Keratinocyte (primary cell): ENCODE results near the gene MRPS18B. TPM values are rescaled to one million over a fixed set of nuclear protein-coding genes. Genes with fewer than 3 reads are reported as not detected.

Experiments
- DNase-seq: peaks from one replicate; pipeline ENCODE4 v3.0.0-alpha.2; 2011; ENCODE audit warnings: low read depth, missing footprints, low spot score
- FAIRE-seq: peaks from 2 replicates; lab custom pipeline; 2011; peaks lifted over from hg19 to GRCh38; lab: Jason Lieb, UNC
- H2AFZ ChIP-seq: 2 replicates; pipeline ENCODE4 v1.6.0; 2012; ENCODE audit warnings: low read length, control low read depth, inconsistent platforms; ENCODE audit not compliant: control insufficient read depth
- H3K27ac ChIP-seq: 2 replicates; pipeline ENCODE4 v1.5.1; 2011; ENCODE audit warnings: low read length; ENCODE audit not compliant: control insufficient read depth, insufficient read depth
- H3K27me3 ChIP-seq: 3 replicates; pipeline ENCODE4 v1.6.0; 2011; ENCODE audit warnings: low read length; ENCODE audit not compliant: control insufficient read depth, insufficient read depth; ENCODE audit errors: extremely low read depth
- H3K36me3 ChIP-seq, 2 experiments: 2 replicates in 1 of 2; 3 replicates in 1 of 2; pipeline ENCODE4 v1.5.1; 2011; ENCODE audit warnings: low read length in 2 of 2, mild to moderate bottlenecking in 1 of 2; ENCODE audit not compliant: control insufficient read depth in 2 of 2, insufficient read depth in 2 of 2; ENCODE audit errors: extremely low read depth in 1 of 2
- H3K4me1 ChIP-seq: 3 replicates; pipeline ENCODE4 v1.5.1; 2011; ENCODE audit warnings: low read length; ENCODE audit not compliant: control insufficient read depth, insufficient read depth; ENCODE audit errors: extremely low read depth
- H3K4me2 ChIP-seq: 3 replicates; pipeline ENCODE4 v1.6.0; 2011; ENCODE audit warnings: low read depth, low read length; ENCODE audit not compliant: control insufficient read depth, insufficient read depth; ENCODE audit errors: extremely low read depth
- H3K4me3 ChIP-seq, 3 experiments: fragments of 200-600 bp in 1 of 3; sonication (generic) in 1 of 3; 2 replicates in 2 of 3; 3 replicates in 1 of 3; pipeline ENCODE4 v1.5.1; 2011 to 2016; ENCODE audit warnings: low read length in 3 of 3, mild to moderate bottlenecking in 3 of 3, control low read depth in 2 of 3, inconsistent platforms in 1 of 3, low read depth in 1 of 3, mixed read lengths in 1 of 3, mixed run types in 1 of 3, moderate library complexity in 1 of 3; ENCODE audit not compliant: control insufficient read depth in 2 of 3, insufficient read depth in 2 of 3; ENCODE audit errors: extremely low read depth in 1 of 3
- H3K79me2 ChIP-seq: 2 replicates; pipeline ENCODE4 v1.6.0; 2012; ENCODE audit warnings: low read length; ENCODE audit not compliant: control insufficient read depth, insufficient read depth
- H3K9ac ChIP-seq: 3 replicates; pipeline ENCODE4 v1.6.0; 2011; ENCODE audit warnings: low read length; ENCODE audit not compliant: control insufficient read depth, insufficient read depth; ENCODE audit errors: extremely low read depth
- H3K9me1 ChIP-seq: 3 replicates; pipeline ENCODE4 v1.6.0; 2011; ENCODE audit warnings: low read length; ENCODE audit not compliant: control insufficient read depth, insufficient read depth; ENCODE audit errors: extremely low read depth
- H3K9me3 ChIP-seq: 2 replicates; pipeline ENCODE4 v1.5.1; 2012; ENCODE audit warnings: low read depth, low read length; ENCODE audit not compliant: control insufficient read depth
- H4K20me1 ChIP-seq: 3 replicates; pipeline ENCODE4 v1.6.0; 2011; ENCODE audit warnings: low read length; ENCODE audit not compliant: control insufficient read depth, insufficient read depth; ENCODE audit errors: extremely low read depth
- EZH2 ChIP-seq: IDR thresholded peaks from one replicate; pipeline ENCODE4 v1.6.1; 2012; ENCODE audit warnings: inconsistent platforms, mild to moderate bottlenecking, low read length, moderate library complexity
- dilution Hi-C: fragments of 300-500 bp; cut with MboI; formaldehyde crosslinking; loops from one replicate; pipeline ENCODE4 v1.7.0; 2020; ENCODE audit warnings: low sequenced_read_pairs; ENCODE audit not compliant: extremely low pct_ligation_motif_present
- polyA plus RNA-seq, 5 experiments: library from polyadenylated mRNA; depleted of rRNA in 3 of 5; stranded (reverse) in 3 of 5; stranded (forward) in 1 of 5; unstranded in 1 of 5; fragments of >200 nt; gene quantifications; 1 replicate in 1 of 5; 2 replicates in 3 of 5; 3 replicates in 1 of 5; pipeline versions ENCODE4 v1.2.1 to v1.2.3, GENCODE V29; 2011 to 2012; ENCODE audit warnings: missing spikeins in 2 of 5, low read depth in 1 of 5, low replicate concordance in 1 of 5
- TF ChIP-seq, protein P1 (sequence below), 3 experiments: IDR thresholded peaks in 1 of 3; conservative IDR thresholded peaks in 1 of 3; optimal IDR thresholded peaks in 1 of 3; 2 replicates in 2 of 3; 3 replicates in 1 of 3; pipeline versions ENCODE3 to v1.5.1; 2011; ENCODE audit warnings: low read length in 3 of 3, mild to moderate bottlenecking in 3 of 3, moderate library complexity in 2 of 3, control low read depth in 1 of 3, inconsistent platforms in 1 of 3; ENCODE audit not compliant: insufficient read depth in 2 of 3; ENCODE audit errors: extremely low read depth in 1 of 3

The MRPS18B gene
- polyA plus RNA-seq, 1 donor (not counting 4 experiments of a cell fraction or from before 2014, with no cell fraction given), result 55.0 TPM

DNA sequence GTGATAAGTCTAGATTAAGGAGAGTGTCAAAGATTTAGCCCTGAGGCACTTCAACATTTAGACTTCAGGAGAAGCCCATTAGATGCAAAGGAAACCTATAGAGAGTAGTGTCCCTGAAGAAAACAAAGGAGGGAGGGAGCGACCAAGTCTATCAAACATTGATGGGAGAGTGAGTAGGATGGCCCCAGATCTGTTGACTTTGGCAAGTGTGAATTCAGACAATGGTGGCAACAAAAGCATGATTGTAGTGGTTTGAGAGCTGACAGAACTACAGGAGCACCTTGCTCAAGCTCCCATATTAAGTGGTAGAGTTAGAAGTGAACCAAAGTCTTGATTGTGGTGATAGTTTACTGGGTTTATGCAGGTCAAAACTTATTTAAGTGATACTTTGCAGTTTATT is 47.4 kb upstream of the MRPS18B start:
- TF ChIP-seq, protein P1, sequence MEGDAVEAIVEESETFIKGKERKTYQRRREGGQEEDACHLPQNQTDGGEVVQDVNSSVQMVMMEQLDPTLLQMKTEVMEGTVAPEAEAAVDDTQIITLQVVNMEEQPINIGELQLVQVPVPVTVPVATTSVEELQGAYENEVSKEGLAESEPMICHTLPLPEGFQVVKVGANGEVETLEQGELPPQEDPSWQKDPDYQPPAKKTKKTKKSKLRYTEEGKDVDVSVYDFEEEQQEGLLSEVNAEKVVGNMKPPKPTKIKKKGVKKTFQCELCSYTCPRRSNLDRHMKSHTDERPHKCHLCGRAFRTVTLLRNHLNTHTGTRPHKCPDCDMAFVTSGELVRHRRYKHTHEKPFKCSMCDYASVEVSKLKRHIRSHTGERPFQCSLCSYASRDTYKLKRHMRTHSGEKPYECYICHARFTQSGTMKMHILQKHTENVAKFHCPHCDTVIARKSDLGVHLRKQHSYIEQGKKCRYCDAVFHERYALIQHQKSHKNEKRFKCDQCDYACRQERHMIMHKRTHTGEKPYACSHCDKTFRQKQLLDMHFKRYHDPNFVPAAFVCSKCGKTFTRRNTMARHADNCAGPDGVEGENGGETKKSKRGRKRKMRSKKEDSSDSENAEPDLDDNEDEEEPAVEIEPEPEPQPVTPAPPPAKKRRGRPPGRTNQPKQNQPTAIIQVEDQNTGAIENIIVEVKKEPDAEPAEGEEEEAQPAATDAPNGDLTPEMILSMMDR (optimal IDR thresholded peaks at IDR 0.05 in 1 of 3, IDR thresholded peaks at IDR 0.05 in 1 of 3, conservative IDR thresholded peaks at IDR 0.05 in 1 of 3; ENCODE audit: extremely low read depth in 1 of 3, insufficient read depth in 2 of 3, low read length in 3 of 3), result no peak
- no peak for TF ChIP-seq EZH2
- Histone ChIP-seq H2AFZ (peak overlapping the region; percentile 99), H3K36me3 (peaks cover 0 to 10% of the 10 kb centered on the region in 2 experiments), H3K27ac (peak overlapping the region; percentile 97), H3K27me3 (no peaks in the 10 kb centered on the region), H3K9ac (peak overlapping the region; percentile 98), H3K4me3 (peak overlapping the region; percentile 62 to 89 (median 87)), H3K9me1 (no peaks in the 10 kb centered on the region), H4K20me1 (peaks cover 12% of the 10 kb centered on the region), H3K4me1 (peaks cover 19% of the 10 kb centered on the region), H3K9me3 (no peaks in the 10 kb centered on the region), H3K4me2 (peak overlapping the region; percentile 80), H3K79me2 (peaks cover 37% of the 10 kb centered on the region)
- dilution Hi-C loops, result no loop called here
- FAIRE-seq, result no peak
- no peak for DNase-seq

DNA sequence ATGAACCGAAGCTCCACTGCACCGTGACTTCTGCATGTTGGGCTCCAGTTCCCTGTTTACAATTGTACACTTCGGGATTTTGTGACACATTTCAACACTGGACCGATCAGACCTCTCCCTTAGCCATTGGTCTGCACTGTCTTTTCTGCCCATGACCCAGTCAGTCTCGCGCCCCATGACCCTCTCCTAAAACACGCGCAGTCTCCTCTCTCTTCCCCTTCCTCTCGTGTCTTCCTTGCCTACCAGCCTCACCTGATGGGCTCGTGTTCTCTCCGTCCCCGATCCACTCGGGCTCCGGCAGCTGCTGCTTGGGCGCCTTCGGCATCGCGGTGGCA is 46.9 kb upstream of the MRPS18B start:
- H3K4me3 ChIP-seq, result peak overlapping the region; percentile 62 to 89 (median 87)
- H3K9me3 ChIP-seq, result no peaks in the 10 kb centered on the region
- FAIRE-seq, result no peak
- H3K9me1 ChIP-seq, result no peaks in the 10 kb centered on the region
- H3K27ac ChIP-seq, result peak overlapping the region; percentile 97
- peak overlapping the region; percentile 98 for H3K9ac ChIP-seq
- dilution Hi-C loops, result no loop called here
- H3K36me3 ChIP-seq, result peaks cover 3 to 10% of the 10 kb centered on the region in 2 experiments
- no peaks in the 10 kb centered on the region for H3K27me3 ChIP-seq
- H3K4me2 ChIP-seq, result peak overlapping the region; percentile 80
- TF ChIP-seq, protein P1 (optimal IDR thresholded peaks at IDR 0.05 in 1 of 3, IDR thresholded peaks at IDR 0.05 in 1 of 3, conservative IDR thresholded peaks at IDR 0.05 in 1 of 3; ENCODE audit: extremely low read depth in 1 of 3, insufficient read depth in 2 of 3, low read length in 3 of 3), result no peak
- no peak for TF ChIP-seq EZH2
- peaks cover 14% of the 10 kb centered on the region for H4K20me1 ChIP-seq
- peaks cover 42% of the 10 kb centered on the region for H3K79me2 ChIP-seq
- peaks cover 19% of the 10 kb centered on the region for H3K4me1 ChIP-seq
- no peak for DNase-seq
- peak overlapping the region; percentile 99 for H2AFZ ChIP-seq
